GM19240 (cell line): Measurements from ENCODE around the gene CKS1B.

ENCODE experiments used
- DNase-seq: peaks from one replicate; pipeline ENCODE4 v3.0.0; 2011; ENCODE audit warnings: low spot score; ENCODE audit not compliant: insufficient read length

Gene CKS1B

DNA sequence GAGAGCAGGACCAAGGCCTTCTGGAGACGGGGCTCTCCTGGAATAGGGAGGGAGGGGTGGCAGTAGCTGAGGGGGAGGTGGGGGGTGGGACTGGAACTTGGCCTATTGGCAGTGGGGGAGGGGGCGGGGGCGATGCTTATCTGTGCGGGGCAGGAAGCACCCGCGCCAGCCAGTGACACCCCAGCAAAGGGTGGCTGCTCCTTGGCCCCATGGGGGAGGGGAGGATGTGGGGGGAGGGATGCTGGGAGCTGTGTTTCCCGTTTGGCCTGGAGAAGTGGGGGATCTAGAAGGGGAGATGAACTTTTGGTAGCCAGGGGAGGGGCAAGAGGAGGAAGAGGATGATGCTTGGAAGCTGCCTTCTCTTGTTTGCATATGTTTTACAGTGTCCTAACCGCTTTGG lies 39.2 kb downstream of the CKS1B start:
- no peak for DNase-seq

DNA sequence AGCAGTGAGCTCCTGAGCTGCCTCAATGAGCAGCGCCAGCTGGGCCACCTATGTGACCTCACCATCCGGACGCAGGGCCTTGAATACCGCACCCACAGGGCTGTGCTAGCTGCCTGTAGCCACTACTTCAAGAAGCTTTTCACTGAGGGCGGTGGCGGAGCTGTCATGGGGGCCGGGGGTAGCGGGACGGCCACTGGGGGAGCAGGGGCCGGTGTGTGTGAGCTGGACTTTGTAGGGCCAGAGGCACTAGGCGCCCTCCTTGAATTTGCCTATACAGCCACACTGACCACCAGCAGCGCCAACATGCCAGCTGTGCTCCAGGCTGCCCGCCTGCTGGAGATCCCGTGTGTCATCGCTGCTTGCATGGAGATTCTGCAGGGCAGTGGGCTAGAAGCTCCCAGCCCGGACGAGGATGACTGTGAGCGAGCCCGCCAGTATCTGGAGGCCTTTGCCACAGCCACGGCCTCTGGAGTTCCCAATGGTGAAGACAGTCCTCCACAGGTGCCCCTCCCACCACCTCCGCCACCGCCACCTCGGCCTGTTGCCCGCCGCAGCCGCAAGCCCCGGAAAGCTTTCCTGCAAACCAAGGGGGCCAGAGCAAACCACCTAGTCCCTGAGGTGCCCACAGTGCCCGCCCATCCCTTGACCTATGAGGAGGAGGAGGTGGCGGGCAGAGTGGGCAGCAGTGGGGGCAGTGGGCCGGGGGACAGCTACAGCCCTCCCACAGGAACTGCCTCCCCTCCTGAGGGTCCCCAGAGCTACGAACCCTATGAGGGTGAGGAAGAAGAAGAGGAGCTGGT lies 40.4 kb downstream of the CKS1B start:
- no peak for DNase-seq

GRCh38 chr1:155015527-155016230 lies 41.2 kb downstream of the CKS1B start:
- DNase-seq = no peak

DNA sequence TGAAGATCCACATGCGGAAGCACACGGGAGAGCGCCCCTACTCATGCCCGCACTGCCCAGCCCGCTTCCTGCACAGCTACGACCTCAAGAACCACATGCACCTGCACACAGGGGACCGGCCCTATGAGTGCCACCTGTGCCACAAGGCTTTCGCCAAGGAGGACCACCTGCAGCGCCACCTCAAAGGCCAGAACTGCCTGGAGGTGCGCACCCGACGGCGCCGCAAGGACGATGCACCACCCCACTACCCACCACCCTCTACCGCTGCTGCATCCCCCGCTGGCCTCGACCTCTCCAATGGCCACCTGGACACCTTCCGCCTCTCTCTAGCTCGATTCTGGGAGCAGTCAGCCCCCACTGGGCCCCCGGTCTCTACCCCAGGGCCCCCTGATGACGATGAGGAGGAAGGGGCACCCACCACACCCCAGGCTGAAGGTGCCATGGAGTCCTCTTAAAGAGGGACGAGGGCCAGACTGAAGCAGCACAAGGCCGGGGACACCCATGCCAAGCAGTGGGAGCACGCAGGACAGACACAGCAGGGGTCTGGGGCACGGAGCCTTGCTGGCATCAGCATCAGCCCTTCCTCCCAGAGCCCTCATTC lies 41.9 kb downstream of the CKS1B start:
- DNase-seq = no peak

- peak; percentile 83 for DNase-seq
Observed at GRCh38 chr1:155017041-155017945, 42.8 kb downstream of the CKS1B start.

- DNase-seq = no peak
Observed at GRCh38 chr1:155017946-155018316, 43.5 kb downstream of the CKS1B start.

DNA sequence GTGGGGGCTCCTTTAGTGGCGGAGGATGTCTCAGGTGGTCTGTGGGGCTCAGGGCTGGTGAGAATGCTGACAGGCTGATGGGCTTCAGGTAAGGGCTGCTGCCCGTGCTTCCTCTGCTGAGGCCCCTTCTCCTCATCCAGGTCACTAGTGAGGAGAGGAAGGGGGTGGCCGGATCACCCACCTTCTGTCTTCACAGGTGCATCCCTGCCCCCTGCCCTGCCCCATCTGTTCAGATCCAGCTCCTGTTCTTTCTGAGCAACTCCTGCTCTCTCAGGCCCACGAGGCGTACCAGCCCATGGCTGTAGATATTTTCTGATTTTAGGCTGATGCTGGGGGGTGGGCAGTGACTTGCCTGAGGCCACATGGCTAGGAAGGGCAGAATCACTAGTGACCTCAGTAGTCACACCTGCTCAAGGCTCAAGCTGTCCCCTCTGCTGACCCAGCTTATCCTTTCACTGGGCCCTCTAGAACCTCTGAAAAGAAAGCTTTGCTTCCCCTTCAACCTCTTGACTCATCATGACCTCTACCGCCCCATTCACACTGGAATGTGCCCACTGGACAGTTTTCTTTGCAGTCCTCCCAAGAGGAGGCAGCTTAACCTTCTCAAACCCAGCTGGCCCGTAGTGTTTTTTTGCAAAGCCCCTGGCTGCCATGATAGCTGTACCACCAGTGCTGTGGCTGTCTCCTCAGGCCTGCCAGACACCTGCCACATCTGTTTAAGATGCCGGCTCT lies 44.3 kb downstream of the CKS1B start:
- DNase-seq = no peak

- DNase-seq = no peak
Observed at GRCh38 chr1:155019377-155020245, 45.1 kb downstream of the CKS1B start.

DNA sequence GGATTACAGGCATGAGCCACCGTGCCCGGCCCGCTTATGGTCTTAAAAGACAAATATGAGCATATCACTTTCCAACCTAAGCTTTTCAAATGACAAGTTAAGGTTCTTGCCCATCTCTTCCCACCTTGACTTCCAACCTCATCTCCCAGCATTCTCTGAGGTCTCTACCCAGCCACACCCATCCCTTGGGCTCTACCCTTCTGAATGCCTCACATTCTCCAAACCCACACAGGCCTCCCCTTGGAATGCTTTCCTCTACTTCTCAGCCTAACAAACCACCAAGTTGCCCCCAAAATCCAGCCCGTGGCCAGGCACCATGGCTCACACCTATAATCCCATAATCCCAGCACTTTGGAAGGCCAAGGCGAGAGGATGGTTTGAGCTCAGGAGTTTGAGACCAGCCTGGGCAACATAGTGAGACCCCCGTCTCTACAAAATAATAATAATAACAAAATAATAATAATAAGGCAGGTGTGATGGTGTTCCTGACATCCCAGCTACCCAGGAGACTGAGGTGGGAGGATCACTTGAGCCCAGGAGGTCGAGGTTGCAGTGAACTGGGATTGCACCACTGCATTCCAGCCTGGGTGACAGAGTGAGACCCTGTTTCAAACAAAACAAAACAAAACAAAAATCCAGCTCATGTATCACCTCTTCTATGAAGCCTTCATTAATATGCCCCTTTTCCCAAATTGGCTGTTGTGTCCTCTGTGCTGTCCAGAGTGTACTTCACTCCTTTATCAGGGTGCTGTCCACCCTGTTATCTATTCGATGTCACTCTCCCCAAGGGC lies 47.9 kb downstream of the CKS1B start:
- DNase-seq = no peak

DNA sequence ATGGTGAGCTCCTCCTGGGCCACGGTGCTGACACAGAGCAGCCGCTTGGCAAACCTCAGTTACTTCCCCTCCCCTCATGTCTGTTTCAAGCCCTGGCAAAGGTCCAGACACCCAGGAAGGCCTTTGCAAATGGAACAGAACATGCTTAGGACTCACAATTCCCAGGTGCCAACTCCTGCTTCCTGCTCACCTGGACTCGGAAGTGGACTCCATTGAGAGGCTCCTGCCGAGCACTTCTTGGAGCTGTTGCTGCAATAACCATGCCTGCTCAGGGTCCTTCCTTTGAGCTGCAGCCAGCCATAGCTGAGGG lies 48.4 kb downstream of the CKS1B start:
- no peak for DNase-seq

GRCh38 chr1:155023627-155024026 lies 49.1 kb downstream of the CKS1B start:
- no peak for DNase-seq

DNA sequence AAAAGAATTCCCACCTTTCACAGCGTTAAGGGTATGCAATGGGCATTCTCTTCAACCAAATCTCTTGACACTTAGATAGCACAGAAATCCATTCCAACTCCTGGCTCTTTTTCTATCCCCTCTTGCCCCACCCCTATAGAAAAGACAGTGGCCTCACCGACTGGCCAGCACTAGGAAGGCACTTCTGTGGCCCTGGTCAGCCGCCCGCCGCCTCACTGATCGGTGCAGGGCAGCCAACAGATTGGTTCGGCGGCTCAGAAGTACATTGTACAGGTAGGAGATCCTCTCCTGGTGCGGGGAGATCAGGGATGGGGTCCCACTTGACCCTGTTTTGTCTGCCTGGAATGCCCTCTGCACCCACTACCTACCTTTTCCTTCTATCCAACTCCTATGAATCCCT lies 49.8 kb downstream of the CKS1B start:
- DNase-seq = no peak

GRCh38 chr1:155026154-155026553 lies 51.7 kb downstream of the CKS1B start:
- DNase-seq = no peak

GRCh38 chr1:155026588-155026987 lies 52.1 kb downstream of the CKS1B start:
- no peak for DNase-seq
